Measurements from ENCODE around the gene KIF12. TPM values are rescaled to one million over a fixed set of nuclear protein-coding genes. Genes with fewer than 3 reads are reported as not detected.

KIF12 gene
- total and polyA plus RNA-seq, 2 of the 8 experiments (the other 6 are each of a cell fraction or from before 2014, with no cell fraction given), result 2.9 to 3.9 TPM

- TF ChIP-seq GABPA (IDR thresholded peaks at IDR 0.05; ENCODE audit: borderline replicate concordance, insufficient read depth, low read length) (no peak), BACH1 (IDR thresholded peaks at IDR 0.05; ENCODE audit: low read length) (no peak), PHF8 (conservative IDR thresholded peaks at IDR 0.05; ENCODE audit: low read depth, low read length) (no peak), YY1 (IDR thresholded peaks at IDR 0.05; ENCODE audit: low read depth, low read length) (no peak), TEAD4 (IDR thresholded peaks at IDR 0.05; ENCODE audit: low read depth, low read length) (no peak), ASH2L (IDR thresholded peaks at IDR 0.05; ENCODE audit: low read length) (no peak), EGR1 (IDR thresholded peaks at IDR 0.05; ENCODE audit: borderline replicate concordance, low read depth, low read length) (no peak), SP1 (IDR thresholded peaks at IDR 0.05; ENCODE audit: low read depth, low read length) (no peak), SP4 (IDR thresholded peaks at IDR 0.05; ENCODE audit: low read length) (no peak), POLR2A (IDR thresholded peaks at IDR 0.05; ENCODE audit: control extremely low read depth in 1 of 2, low read depth in 2 of 2, low read length in 2 of 2) (no peak)
Measured at GRCh38 chr9:114115654-114116125, 16.6 kb upstream of the KIF12 start (continued).

All from H1 (cell line).